Omental fat pad (tissue), 4 donors: ENCODE results near the gene RPS10. TPM values are rescaled to one million over a fixed set of nuclear protein-coding genes. Genes with fewer than 3 reads are reported as not detected.
"Not testable (repeated sequence)": the region's sequence is repeated elsewhere in the genome, so short reads cannot be mapped to it uniquely, and the experiment has no call there.

Experiments
- ATAC-seq: fragments of 150-250 bp; one replicate; pipeline ENCODE4 v1.9.1; 2016; ENCODE audit warnings: mild to moderate bottlenecking, moderate library complexity; ENCODE audit not compliant: low FRiP score
- DNase-seq: peaks from one replicate; pipeline ENCODE4 v3.0.0-alpha.2; 2019; ENCODE audit warnings: low spot score
- total RNA-seq, 4 donors: library from RNA; depleted of rRNA; stranded (reverse); fragments of >200 nt; gene quantifications; one replicate each; pipeline ENCODE4 v1.1.0, GENCODE V29; 2016
- TF ChIP-seq, protein P1 (sequence below), 3 donors: fragments of 450-650 bp; IDR thresholded peaks; one replicate each; pipeline ENCODE4 v1.5.1; 2016 to 2017; ENCODE audit warnings: antibody characterized with exemption in 3 of 3, mild to moderate bottlenecking in 3 of 3, moderate library complexity in 2 of 3

Gene RPS10
- total RNA-seq, 4 donors from 2014 or later = 1,698 to 2,828 (median 2,343) TPM

DNA sequence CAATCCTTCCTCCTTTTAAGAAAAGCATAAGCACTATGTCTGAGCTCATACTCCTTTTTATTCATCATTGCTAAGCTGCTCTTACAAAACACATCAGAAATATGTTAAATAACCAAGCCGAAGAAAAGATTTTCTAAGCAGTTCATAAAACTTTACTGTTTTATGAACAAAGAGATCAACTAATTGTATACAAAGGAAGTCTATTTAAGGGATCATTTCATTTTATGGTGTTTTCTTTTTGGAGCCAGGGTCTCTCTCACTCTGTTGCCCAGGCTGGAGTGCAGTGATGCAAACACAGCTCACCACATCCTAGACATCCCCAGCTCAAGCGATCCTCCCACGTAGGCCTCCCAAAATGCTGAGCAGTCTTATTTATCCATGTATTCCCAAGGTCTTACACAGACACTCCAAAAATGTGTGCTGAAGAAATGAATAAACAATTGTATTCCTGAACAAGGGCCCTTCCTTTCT, 42.7 kb downstream of the RPS10 start:
- DNase-seq (no peak), ATAC-seq (no peak)

DNA sequence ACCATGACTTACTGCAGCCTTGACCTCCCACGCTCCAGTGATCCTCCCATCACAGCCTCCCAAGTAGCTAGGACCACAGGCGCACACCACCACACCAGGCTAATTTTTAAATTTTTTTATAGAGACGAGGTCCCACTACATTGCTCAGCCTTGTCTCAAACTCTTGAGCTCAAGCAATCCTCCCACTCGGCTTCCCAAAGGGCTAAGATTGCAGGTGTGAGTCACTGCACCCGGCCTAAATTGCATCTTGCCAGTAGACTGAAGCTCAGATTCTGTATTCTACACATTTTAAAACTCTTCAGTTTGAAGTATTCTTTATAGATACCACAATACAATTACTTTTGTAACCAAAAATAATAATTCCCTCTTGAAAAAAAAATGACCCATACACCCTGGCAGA, 44.8 kb downstream of the RPS10 start:
- ATAC-seq (no peak), DNase-seq (no peak)
- TF ChIP-seq, protein P1, sequence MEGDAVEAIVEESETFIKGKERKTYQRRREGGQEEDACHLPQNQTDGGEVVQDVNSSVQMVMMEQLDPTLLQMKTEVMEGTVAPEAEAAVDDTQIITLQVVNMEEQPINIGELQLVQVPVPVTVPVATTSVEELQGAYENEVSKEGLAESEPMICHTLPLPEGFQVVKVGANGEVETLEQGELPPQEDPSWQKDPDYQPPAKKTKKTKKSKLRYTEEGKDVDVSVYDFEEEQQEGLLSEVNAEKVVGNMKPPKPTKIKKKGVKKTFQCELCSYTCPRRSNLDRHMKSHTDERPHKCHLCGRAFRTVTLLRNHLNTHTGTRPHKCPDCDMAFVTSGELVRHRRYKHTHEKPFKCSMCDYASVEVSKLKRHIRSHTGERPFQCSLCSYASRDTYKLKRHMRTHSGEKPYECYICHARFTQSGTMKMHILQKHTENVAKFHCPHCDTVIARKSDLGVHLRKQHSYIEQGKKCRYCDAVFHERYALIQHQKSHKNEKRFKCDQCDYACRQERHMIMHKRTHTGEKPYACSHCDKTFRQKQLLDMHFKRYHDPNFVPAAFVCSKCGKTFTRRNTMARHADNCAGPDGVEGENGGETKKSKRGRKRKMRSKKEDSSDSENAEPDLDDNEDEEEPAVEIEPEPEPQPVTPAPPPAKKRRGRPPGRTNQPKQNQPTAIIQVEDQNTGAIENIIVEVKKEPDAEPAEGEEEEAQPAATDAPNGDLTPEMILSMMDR (IDR thresholded peaks at IDR 0.05) = no peak

More for the DNA sequence above, 42.7 kb downstream of the RPS10 start:
- TF ChIP-seq, protein P1 (IDR thresholded peaks at IDR 0.05) = no peak

DNA sequence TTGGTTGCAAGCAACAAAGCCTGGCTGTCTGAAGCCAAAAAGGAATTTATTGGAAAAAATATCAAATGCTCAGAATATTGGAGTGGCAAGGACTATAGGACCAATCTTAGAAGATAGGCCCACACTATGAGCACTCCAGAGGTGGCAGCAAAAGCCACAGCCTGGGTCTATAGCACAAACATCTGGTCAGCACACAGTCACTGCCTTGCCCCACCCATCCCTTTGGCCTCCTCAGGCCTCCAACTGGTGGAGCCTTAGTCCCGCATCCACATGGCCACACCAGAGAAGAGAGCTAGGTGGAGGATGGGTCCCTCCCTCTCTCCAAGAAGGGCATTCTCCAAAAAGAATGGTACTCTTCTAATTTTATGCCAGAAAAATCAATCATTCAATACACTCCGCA, 47.4 kb downstream of the RPS10 start:
- TF ChIP-seq, protein P1 (IDR thresholded peaks at IDR 0.05) = no peak
- ATAC-seq (no peak), DNase-seq (no peak)

DNA sequence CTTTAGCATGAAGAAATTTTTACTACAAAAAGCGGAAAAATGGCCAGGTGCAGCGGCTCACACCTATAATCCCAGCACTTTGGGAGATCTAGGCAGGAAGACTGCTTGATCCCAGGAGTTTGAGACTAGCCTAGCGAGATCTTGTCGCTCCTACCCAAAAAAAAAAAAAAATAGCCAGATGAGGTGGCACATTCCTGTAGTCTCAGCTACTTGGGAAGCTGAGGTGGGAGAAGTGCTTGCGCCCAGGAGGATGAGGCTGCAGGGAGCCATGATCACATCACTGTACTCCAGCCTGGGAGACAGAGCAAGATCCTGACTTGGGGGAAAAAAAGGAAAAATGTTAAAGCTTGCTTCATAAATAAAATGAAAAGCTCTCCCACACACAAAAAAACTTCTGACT, 47.9 kb downstream of the RPS10 start:
- DNase-seq = no peak
- no peak for ATAC-seq
- TF ChIP-seq, protein P1 (IDR thresholded peaks at IDR 0.05) = no peak

DNA sequence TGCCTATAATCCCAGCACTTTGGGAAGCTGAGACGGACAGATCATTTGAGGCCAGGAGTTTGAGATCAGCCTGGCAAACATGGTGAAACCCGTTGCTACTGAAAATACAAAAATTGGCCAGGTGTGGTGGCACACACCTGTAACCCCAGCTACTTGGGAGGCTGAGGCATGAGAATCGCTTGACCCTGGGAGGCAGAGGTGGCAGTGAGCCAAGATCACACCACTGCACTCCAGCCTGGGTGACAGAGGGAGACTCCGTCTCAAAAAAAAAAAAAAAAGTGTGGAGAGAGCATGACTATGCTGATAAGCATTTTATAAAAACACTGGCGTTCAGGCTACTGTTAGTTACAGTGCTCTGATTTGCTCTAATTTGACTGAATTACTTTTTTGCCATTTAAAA, 48.3 kb downstream of the RPS10 start:
- ATAC-seq, DNase-seq: not testable (repeated sequence)

DNA sequence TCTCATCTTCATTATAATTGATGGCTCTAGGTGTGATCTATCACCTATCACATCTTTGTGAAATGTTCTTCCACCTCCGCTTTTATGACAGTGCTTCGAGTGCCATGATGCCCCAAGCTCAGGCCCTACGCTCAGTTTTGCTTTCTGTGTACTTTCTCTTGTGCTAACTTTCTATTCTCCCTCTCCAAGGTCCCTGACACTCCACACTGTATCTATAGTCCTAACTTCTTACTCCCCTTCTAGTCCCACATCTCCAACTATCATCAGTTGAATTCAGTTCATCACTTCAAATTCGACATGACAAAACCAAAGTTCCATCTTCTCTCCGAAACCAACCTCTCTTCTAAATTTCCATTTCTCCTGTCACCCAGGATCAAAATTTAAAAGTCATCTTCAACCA, 50.0 kb downstream of the RPS10 start:
- no peak for ATAC-seq
- TF ChIP-seq, protein P1 (IDR thresholded peaks at IDR 0.05) = no peak

DNA sequence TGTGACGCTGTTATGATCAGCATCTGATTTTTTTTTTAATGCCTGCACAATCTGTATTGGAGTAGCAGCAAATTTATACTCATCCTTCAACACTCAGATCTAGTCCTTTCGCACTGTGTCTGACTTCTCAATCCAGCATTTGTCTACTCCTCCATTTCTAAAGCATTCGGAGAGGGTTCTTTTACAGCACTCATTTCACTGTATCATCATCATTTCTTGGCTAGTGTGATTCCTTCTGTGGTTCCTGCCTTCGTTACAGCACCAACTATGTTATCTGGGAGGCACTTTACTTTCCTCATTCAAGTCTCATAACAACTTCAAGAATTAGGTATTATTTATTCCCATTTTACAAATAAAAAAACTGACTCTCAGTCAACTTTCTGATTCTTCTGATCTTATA, 51.4 kb downstream of the RPS10 start:
- ATAC-seq (no peak), DNase-seq (no peak)
- TF ChIP-seq, protein P1 (IDR thresholded peaks at IDR 0.05) = no peak

More for the DNA sequence above, 50.0 kb downstream of the RPS10 start:
- DNase-seq = no peak

DNA sequence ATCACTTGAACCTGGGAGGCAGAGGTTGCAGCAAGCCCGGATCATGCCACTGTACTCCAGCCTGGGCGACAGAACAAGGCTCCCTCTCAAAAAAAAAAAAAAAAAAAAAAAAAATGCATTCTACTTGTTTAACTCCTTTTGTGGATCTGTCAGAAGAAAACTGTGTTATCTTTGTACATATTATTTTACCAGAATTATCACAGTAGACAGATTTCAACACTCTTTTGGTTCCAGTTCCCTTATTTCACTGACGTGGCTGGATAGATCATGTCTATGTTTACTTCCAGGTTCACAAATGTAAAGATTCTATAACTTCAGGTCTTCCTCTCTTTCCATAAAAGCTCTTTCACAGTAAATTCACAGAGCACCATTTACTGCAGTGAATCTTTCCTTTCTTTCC, 51.8 kb downstream of the RPS10 start:
- no peak for ATAC-seq
- TF ChIP-seq, protein P1 (IDR thresholded peaks at IDR 0.05) = no peak
- no peak for DNase-seq
